Measurements from ENCODE around the gene HNRNPA1. TPM values are rescaled to one million over a fixed set of nuclear protein-coding genes. Genes with fewer than 3 reads are reported as not detected.
A peak's percentile ranks its signal among the peaks of the same experiment; 100 is the strongest.

The HNRNPA1 gene
- total and polyA plus RNA-seq, 9 of the 15 experiments (the other 6 are each of a cell fraction or from before 2014, with no cell fraction given): 1,166 to 2,703 (median 1,815) TPM

DNA sequence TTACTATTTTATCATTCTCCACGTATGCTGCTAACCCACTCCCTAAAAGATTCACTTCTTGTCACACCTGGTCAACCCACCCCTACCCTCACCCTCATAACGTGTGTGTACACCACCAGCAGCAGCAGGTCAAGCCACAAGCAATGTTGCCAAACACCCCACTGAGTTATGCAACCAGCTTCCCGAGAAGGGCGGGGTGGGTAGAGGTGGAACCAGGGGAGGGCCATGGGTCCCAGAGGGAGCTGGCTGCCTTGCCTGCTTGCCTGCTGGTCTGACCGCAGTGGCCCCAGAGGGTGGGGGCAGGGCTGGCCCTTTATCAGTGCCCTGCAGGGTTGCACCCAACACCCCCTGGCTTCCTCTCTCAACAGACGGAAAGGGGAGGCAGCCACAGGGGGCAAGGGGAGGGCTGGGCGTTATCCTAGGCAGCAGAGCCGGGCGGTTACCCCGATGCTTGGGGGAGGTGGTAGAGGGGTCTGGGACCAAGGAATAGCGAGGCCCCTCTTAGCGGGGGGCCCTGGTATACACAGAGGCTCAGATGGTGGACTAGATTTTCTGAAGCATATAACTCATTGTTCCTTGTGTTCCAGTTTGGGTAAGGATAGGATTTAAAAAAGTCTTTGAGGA, 23.8 kb downstream of the HNRNPA1 start (continued):
- TF ChIP-seq TSC22D4 (tag; IDR thresholded peaks at IDR 0.05) (no peak), BRF1 (IDR thresholded peaks at IDR 0.05; ENCODE audit: borderline replicate concordance, extremely low read depth, insufficient read length) (no peak), TAF1 (IDR thresholded peaks at IDR 0.05; ENCODE audit: control insufficient read depth, extremely low read depth, insufficient read depth, low read length, severe bottlenecking) (peak; percentile 62), POLR2A (conservative IDR thresholded peaks at IDR 0.05) (0 out of 2 replicates have a peak, but pooled peaks have one; percentile 47), NONO (IDR thresholded peaks at IDR 0.05; ENCODE audit: low read depth in 2 of 2, low read length in 1 of 2) (no peak), ZNF507 (tag; conservative IDR thresholded peaks at IDR 0.05) (no peak), HMG20B (CRISPR knock-in tag; IDR thresholded peaks at IDR 0.05) (no peak), DIDO1 (tag; IDR thresholded peaks at IDR 0.05; ENCODE audit: low read depth) (no peak), ZKSCAN1 (IDR thresholded peaks at IDR 0.05; ENCODE audit: low read depth, low read length) (peak; percentile 91), OTX1 (CRISPR knock-in tag; IDR thresholded peaks at IDR 0.05) (no peak), ZNF695 (CRISPR knock-in tag; IDR thresholded peaks at IDR 0.05) (no peak), CBX2 (IDR thresholded peaks at IDR 0.05; ENCODE audit: insufficient read depth, low read length, poor library complexity, severe bottlenecking) (no peak), U2AF2 (optimal IDR thresholded peaks at IDR 0.05; ENCODE audit: low read depth, low read length) (no peak), TRIM28 (IDR thresholded peaks at IDR 0.05) (peak; percentile 49; the same call in 1 of the 2 replicates), E2F3 (CRISPR knock-in tag; IDR thresholded peaks at IDR 0.05) (0 out of 2 replicates have a peak, but pooled peaks have one; percentile 28), ZBTB33 (CRISPR knock-in tag; IDR thresholded peaks at IDR 0.05) (peak; percentile 72; the same call in 1 of the 2 replicates), CEBPZ (IDR thresholded peaks at IDR 0.05; ENCODE audit: borderline replicate concordance, low read depth, low read length) (no peak), GTF2E2 (tag; IDR thresholded peaks at IDR 0.05) (no peak), ZNF76 (CRISPR knock-in tag; IDR thresholded peaks at IDR 0.05; ENCODE audit: borderline replicate concordance) (peak; percentile 73; the same call in 1 of the 2 replicates), SMAD3 (CRISPR knock-in tag; conservative IDR thresholded peaks at IDR 0.05) (peak; percentile 89), SUPT5H (IDR thresholded peaks at IDR 0.05) (peak; percentile 59; the same call in 1 of the 2 replicates), BRD4 (IDR thresholded peaks at IDR 0.05) (no peak)
- TF ChIP-seq, protein P1, sequence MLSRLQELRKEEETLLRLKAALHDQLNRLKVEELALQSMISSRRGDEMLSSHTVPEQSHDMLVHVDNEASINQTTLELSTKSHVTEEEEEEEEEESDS (CRISPR knock-in tag; IDR thresholded peaks at IDR 0.05): no peak
- TF ChIP-seq, protein P2, sequence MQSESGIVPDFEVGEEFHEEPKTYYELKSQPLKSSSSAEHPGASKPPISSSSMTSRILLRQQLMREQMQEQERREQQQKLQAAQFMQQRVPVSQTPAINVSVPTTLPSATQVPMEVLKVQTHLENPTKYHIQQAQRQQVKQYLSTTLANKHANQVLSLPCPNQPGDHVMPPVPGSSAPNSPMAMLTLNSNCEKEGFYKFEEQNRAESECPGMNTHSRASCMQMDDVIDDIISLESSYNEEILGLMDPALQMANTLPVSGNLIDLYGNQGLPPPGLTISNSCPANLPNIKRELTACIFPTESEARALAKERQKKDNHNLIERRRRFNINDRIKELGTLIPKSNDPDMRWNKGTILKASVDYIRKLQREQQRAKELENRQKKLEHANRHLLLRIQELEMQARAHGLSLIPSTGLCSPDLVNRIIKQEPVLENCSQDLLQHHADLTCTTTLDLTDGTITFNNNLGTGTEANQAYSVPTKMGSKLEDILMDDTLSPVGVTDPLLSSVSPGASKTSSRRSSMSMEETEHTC (IDR thresholded peaks at IDR 0.05): peak; percentile 82; the same call in 1 of the 2 replicates

Data from K562 (cell line).